Activated CD4-positive, alpha-beta memory T cell treated with anti-CD3 and anti-CD28 coated beads for 36 hours (primary cell): Measurements from ENCODE around the gene TGFBR3L. TPM values are rescaled to one million over a fixed set of nuclear protein-coding genes. Genes with fewer than 3 reads are reported as not detected.
"Not testable (repeated sequence)": the region's sequence is repeated elsewhere in the genome, so short reads cannot be mapped to it uniquely, and the experiment has no call there.

Source experiments
- CTCF ChIA-PET: fragments of 350-600 bp; sonication (Branson Sonifier 250); formaldehyde crosslinking; loops from one replicate; lab custom pipeline; 2021; ENCODE audit warnings: antibody characterized with exemption, inconsistent platforms; lab: Charles Lee
- POLR2A ChIA-PET: fragments of 350-600 bp; sonication (Branson Sonifier 250); formaldehyde crosslinking; loops from one replicate; lab custom pipeline; 2021; ENCODE audit warnings: antibody characterized with exemption; lab: Charles Lee
- DNase-seq: peaks from one replicate; pipeline ENCODE4 v3.0.0-alpha.2; 2020
- H3K27ac Mint-ChIP-seq: one replicate; pipeline ENCODE4 v1.8.0; 2021; ENCODE audit warnings: mixed read lengths
- H3K27me3 Mint-ChIP-seq: one replicate; pipeline ENCODE4 v1.8.0; 2021; ENCODE audit warnings: mixed read lengths
- H3K36me3 Mint-ChIP-seq: one replicate; pipeline ENCODE4 v1.8.0; 2021; ENCODE audit warnings: mixed read lengths
- H3K4me1 Mint-ChIP-seq: one replicate; pipeline ENCODE4 v1.8.0; 2021; ENCODE audit warnings: low read depth, mixed read lengths
- H3K4me3 Mint-ChIP-seq: one replicate; pipeline ENCODE4 v1.8.0; 2021; ENCODE audit warnings: mild to moderate bottlenecking, mixed read lengths
- H3K9me3 Mint-ChIP-seq: one replicate; pipeline ENCODE4 v1.8.0; 2021; ENCODE audit warnings: mixed read lengths
- intact Hi-C: fragments of 100-400 bp; cut with micrococcal nuclease; formaldehyde crosslinking; loops from one replicate; pipeline ENCODE4 v1.15.1; 2023
- total RNA-seq, 2 experiments: library from RNA; stranded (reverse); gene quantifications; one replicate each; pipeline ENCODE4 v1.2.3, GENCODE V29; 2021

Gene TGFBR3L
- total RNA-seq, 2 experiments from 2014 or later, result 4.4 to 4.6 TPM

GRCh38 chr19:7961082-7961481, 46.5 kb downstream of the TGFBR3L start:
- H3K27ac Mint-ChIP-seq, H3K4me3 Mint-ChIP-seq, CTCF ChIA-PET, POLR2A ChIA-PET, intact Hi-C loops, H3K9me3 Mint-ChIP-seq, H3K4me1 Mint-ChIP-seq, DNase-seq, H3K27me3 Mint-ChIP-seq: not testable (repeated sequence)
- H3K36me3 Mint-ChIP-seq, result peaks cover 14% of the 10 kb centered on the region

GRCh38 chr19:7961920-7962626, 47.4 kb downstream of the TGFBR3L start:
- H3K4me1 Mint-ChIP-seq, result no peaks in the 10 kb centered on the region
- ChIA-PET CTCF (interaction anchor here (1.0 kb wide), 1 partner anchor 9 kb away, joined by 4 read pairs; no protein-coding TSS in a partner anchor), POLR2A (no interaction called here)
- H3K27ac Mint-ChIP-seq, result no peak overlapping the region
- DNase-seq, result no peak
- no peaks in the 10 kb centered on the region for H3K27me3 Mint-ChIP-seq
- no peak overlapping the region for H3K4me3 Mint-ChIP-seq
- H3K9me3 Mint-ChIP-seq, result no peaks in the 10 kb centered on the region
- H3K36me3 Mint-ChIP-seq, result peaks cover 19% of the 10 kb centered on the region
- intact Hi-C loops, result no loop called here

DNA sequence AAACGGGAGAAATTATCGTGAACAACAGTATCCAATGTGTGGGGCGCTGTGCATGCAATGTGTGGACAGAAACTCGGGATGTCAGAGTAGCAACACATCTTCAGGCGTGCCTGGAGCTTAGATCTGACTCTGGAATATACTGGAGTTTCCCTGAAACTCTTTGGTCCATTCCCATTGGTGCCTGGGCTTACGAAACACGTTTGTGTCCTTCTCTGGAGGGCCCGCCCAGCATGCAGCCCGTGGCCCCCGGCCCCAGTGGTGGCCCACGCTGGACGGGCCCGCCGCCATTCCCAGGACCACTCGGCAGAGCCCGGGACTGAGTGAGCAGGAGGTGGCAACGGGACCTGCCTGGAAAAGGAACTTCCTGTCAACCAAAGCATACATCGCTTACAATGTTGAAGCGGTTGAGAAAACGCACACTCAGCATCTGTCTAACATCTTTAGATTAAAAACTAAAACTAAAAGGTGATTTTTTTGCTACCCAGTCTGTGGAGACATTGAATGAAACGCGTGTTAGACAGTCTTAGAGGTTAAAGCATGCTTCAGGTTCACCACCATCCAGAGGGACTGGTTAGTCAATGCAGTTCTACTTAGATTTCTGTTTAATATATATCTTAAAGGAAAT, 48.1 kb downstream of the TGFBR3L start:
- DNase-seq, result no peak
- Mint-ChIP-seq H3K9me3 (no peaks in the 10 kb centered on the region), H3K4me1 (no peaks in the 10 kb centered on the region), H3K27me3 (no peaks in the 10 kb centered on the region), H3K27ac (no peak overlapping the region), H3K4me3 (no peak overlapping the region), H3K36me3 (peaks cover 19% of the 10 kb centered on the region)
- intact Hi-C loops, result no loop called here
- POLR2A ChIA-PET, result no interaction called here
- CTCF ChIA-PET, result interaction anchor here (1.0 kb wide), 1 partner anchor 8 kb away, joined by 4 read pairs; no protein-coding TSS in a partner anchor

DNA sequence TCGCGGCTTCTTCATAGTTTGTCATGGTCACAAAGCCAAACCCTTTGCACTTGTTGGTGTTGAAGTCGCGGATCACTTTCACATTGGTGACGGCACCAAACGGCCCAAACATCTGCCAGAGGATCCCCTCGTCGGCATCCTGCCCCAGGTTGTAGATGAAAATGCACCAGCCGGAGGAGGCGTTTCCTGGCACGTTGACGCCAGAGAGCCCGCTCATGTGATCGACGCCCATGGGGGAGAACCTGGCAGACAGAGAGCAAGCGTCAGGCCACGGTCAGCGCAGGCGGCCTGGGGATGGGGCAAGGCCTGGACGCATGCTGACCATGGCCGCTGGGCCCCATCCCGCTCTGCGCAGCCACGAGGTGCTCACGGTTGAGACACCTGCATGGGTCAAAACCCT, 48.9 kb downstream of the TGFBR3L start:
- Mint-ChIP-seq H3K4me1 (no peaks in the 10 kb centered on the region), H3K27me3 (no peaks in the 10 kb centered on the region), H3K36me3 (peaks cover 19% of the 10 kb centered on the region), H3K4me3 (no peak overlapping the region), H3K9me3 (no peaks in the 10 kb centered on the region), H3K27ac (no peak overlapping the region)
- POLR2A ChIA-PET, result no interaction called here
- intact Hi-C loops, result no loop called here
- no peak for DNase-seq
- CTCF ChIA-PET, result no interaction called here

- Mint-ChIP-seq H3K27me3 (no peaks in the 10 kb centered on the region), H3K9me3 (no peaks in the 10 kb centered on the region), H3K36me3 (peaks cover 19% of the 10 kb centered on the region), H3K4me3 (no peak overlapping the region), H3K4me1 (no peaks in the 10 kb centered on the region), H3K27ac (no peak overlapping the region)
- intact Hi-C loops, result no loop called here
- CTCF ChIA-PET, result interaction anchor here (1.1 kb wide), 1 partner anchor 21 kb away, joined by 5 read pairs; no protein-coding TSS in a partner anchor
- no peak for DNase-seq
- POLR2A ChIA-PET, result no interaction called here
These were observed 50.7 kb downstream of the TGFBR3L start for GRCh38 chr19:7965259-7965841.

DNA sequence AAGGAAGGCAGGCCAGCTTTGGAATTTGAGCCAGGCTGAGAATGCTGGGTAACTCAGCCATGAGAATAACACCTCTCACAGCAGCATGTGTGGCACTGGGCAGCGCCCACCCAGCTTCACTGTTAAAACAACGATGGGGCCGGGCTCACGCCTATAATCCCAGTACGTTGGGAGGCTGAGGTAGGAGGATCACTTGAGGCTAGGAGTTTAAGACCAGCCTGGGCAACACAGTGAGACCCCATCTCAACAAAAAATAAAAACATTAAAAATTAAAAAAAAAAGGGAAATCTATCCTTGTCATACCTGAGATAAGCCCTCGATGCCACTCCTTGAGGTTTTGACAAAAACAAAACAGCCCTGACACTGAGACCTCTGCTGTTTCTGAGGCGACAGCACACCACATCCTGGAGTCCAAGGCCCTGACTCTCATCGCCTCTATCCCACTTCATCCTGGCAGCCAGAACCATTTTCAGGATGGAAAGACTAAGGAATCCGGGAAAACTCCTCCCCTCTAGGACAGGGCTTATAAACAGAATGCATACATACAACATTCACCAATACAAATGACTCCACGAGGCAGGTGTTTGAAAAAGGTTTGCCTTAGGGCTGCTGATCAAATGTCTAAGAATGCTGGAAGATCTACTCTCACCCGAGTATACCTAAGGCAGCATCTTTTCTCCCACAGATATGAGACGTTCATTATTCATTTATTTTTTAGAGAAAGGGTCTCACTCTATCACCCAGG, 51.5 kb downstream of the TGFBR3L start:
- DNase-seq, result no peak
- Mint-ChIP-seq H3K9me3 (no peaks in the 10 kb centered on the region), H3K4me1 (no peaks in the 10 kb centered on the region), H3K36me3 (peaks cover 19% of the 10 kb centered on the region), H3K4me3 (no peak overlapping the region), H3K27ac (no peak overlapping the region), H3K27me3 (no peaks in the 10 kb centered on the region)
- intact Hi-C loops, result no loop called here
- POLR2A ChIA-PET, result no interaction called here
- CTCF ChIA-PET, result no interaction called here

DNA sequence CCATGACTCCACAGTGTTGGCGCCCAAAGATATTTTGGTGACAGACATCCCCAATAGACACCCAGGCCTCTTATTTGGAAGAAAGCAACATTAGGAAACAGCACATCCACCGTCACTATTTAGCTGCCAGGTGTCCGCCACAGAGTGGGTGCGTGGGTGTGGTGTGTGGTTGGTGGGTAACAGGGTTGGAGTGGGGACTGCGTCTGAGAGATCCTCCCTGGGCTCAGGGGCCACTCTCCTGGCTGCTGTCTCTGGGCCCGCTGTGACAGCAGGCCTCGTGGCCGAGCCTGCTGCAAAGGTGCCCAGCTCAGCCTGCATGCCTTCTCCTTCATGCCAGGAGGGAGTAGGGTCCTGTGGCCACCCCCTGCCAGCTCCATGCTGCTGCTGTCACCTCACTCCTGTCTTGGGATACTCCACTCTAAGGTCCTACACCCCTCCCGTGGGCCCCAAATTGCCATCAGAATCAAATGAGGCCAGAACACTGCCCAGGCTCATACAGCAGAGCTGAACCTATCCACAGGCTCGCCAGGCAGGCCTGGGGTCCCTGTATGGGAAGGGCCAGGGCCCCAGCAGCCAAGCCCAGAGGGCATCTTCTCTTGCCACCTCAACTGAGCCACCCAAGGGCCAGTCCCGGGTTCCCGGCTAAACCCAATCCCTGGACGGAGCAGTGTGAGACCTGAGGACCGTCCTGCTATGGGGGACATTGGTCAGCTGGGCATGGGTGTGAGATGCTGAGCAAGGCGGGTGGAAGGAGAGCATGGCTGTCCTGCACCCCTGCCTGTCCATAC, 53.6 kb downstream of the TGFBR3L start:
- ChIA-PET CTCF (interaction anchor here (1.5 to 3.7 kb wide), 2 partner anchors 25 to 35 kb away, joined by 3 to 20 read pairs; partner anchors contain the start of gene TIMM44), POLR2A (no interaction called here)
- H3K36me3 Mint-ChIP-seq, result peaks cover 13% of the 10 kb centered on the region
- no peaks in the 10 kb centered on the region for H3K9me3 Mint-ChIP-seq
- no peaks in the 10 kb centered on the region for H3K27me3 Mint-ChIP-seq
- no peaks in the 10 kb centered on the region for H3K4me1 Mint-ChIP-seq
- H3K27ac Mint-ChIP-seq, result no peak overlapping the region
- H3K4me3 Mint-ChIP-seq, result no peak overlapping the region
- intact Hi-C loops, result no loop called here
- DNase-seq, result no peak

Other genes starting within 250 kb of the TGFBR3L start
- not detected for gene RETN, start 245.8 kb upstream of the TGFBR3L start, total RNA-seq
- not detected for gene MCEMP1, start 237.7 kb upstream of the TGFBR3L start, total RNA-seq
- gene TRAPPC5, start 234.0 kb upstream of the TGFBR3L start, total RNA-seq, result 10 to 100 TPM; 77.5 to 88.2 TPM
- 1 to 10 TPM; 3.5 to 4.1 TPM for gene FCER2, start 212.7 kb upstream of the TGFBR3L start, total RNA-seq
- gene CLEC4G, start 182.7 kb upstream of the TGFBR3L start, total RNA-seq, result not detected
- not detected for gene CD209, start 167.3 kb upstream of the TGFBR3L start, total RNA-seq
- not detected for gene CLEC4M, start 151.6 kb upstream of the TGFBR3L start, total RNA-seq
- 1 to 10 TPM; 5.0 to 5.6 TPM for gene EVI5L, start 84.6 kb upstream of the TGFBR3L start, total RNA-seq
- gene PRR36, start 40.4 kb upstream of the TGFBR3L start, total RNA-seq, result under 1 TPM; 0.14 to 0.19 TPM
- not detected for gene LRRC8E, start 26.3 kb upstream of the TGFBR3L start, total RNA-seq
- gene MAP2K7, start 11.0 kb upstream of the TGFBR3L start, total RNA-seq, result 10 to 100 TPM; 29.1 to 30.1 TPM
- 10 to 100 TPM; 18.7 to 20.2 TPM for gene SNAPC2, start 5.5 kb downstream of the TGFBR3L start, total RNA-seq
- under 1 TPM; 0.29 to 0.77 TPM for gene CTXN1, start 11.3 kb downstream of the TGFBR3L start, total RNA-seq
- gene TIMM44, start 28.8 kb downstream of the TGFBR3L start, total RNA-seq, result 10 to 100 TPM; 66.5 to 68.5 TPM
- 100 to 1,000 TPM; 143 to 145 TPM for gene ELAVL1, start 90.8 kb downstream of the TGFBR3L start, total RNA-seq
- gene CCL25, start 137.9 kb downstream of the TGFBR3L start, total RNA-seq, result not detected
- gene FBN3, start 234.8 kb downstream of the TGFBR3L start, total RNA-seq, result not detected